Left renal pelvis (tissue), 4 donors: ENCODE data around the gene DHCR7. TPM values are rescaled to one million over a fixed set of nuclear protein-coding genes. Genes with fewer than 3 reads are reported as not detected.
"Not testable (repeated sequence)": the region's sequence is repeated elsewhere in the genome, so short reads cannot be mapped to it uniquely, and the experiment has no call there.

Source experiments
- DNase-seq, 4 donors: peaks; one replicate each; pipeline ENCODE4 v3.0.0-alpha.2; 2013; ENCODE audit warnings: low read depth in 4 of 4, low spot score in 3 of 4
- polyA plus RNA-seq, 4 donors: library from polyadenylated mRNA; unstranded; fragments of 120-200 nt; gene quantifications; one replicate each; pipeline ENCODE4 v1.2.1, GENCODE V29; 2013; ENCODE audit not compliant: insufficient read length in 4 of 4

The DHCR7 gene
- polyA plus RNA-seq, 4 donors: 21.6 to 40.4 (median 37.7) TPM

GRCh38 chr11:71441251-71441650 is 6.9 kb downstream of the DHCR7 start:
- DNase-seq: no peak

DNA sequence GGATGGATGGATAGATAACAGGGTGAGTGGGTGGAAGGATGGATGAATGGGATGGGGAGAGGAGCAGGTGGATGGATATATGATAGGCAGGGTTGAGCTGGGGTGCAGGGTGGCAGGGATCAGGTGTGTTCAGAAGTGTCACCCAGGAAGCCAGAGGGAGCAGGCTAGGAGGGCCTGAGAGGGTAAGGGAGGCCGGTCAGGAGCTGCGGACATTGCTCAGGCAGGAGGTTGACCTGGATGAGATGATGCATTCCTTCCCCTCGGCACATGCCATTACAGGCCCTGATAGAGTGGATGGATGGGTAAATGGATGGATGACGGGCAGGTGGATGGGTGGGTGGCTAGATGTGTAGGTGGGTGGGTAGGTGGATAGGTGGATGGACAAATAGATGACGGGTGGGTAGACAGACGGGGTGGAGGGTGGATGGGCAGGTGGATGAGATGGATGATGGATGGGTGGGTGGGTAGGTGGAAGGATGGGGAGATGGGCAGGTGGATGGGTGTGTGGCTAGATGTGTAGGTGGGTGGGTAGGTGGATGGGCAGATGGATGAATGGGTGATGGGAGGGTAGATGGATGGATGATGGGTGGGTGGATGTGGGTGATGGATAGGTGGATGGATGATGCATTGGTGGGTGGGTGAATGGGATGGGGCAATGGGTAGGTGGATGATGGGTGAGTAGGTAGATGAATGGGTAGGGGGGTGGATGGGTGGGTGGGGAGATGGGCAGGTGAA is 8.0 kb downstream of the DHCR7 start:
- no peak for DNase-seq

DNA sequence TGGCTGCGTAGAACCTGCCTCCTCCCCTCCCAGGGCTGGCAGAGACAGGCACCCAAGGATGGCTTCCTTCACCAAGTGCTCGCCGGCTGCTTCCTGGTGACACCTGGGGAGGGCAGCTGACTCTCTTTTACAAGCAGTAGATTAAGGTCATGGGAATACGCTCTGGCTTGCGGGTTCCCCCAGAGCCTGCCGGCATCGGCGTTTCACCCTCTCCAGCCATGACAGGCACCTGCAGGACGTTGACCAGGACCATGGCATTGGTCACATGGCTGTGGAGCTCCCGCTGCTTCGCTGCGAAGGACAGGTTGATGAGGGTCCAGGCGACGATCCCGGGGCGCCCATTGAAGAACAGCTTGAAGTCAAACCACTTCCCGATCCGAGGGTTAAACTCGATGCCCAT is 9.5 kb downstream of the DHCR7 start:
- no peak for DNase-seq

DNA sequence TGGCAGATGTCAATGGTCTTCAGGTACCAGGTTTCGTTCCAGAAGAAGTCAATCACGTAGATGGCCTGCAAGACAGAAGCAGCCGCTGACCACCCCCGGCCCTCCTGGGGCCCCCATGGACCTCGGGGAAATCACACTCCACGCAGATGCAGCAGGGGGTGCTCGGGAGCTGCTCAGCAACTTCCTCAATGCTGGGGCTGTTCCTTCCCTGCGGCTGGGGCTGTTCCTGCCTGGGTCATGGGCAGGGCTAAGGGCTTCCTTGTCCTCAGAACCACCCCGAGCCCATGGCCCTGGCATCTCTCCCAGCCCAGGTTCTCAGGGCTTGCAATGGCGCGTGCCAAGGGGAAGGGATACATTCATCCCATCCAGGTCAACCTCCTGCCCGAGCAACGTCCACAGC is 10.3 kb downstream of the DHCR7 start:
- no peak for DNase-seq

DNA sequence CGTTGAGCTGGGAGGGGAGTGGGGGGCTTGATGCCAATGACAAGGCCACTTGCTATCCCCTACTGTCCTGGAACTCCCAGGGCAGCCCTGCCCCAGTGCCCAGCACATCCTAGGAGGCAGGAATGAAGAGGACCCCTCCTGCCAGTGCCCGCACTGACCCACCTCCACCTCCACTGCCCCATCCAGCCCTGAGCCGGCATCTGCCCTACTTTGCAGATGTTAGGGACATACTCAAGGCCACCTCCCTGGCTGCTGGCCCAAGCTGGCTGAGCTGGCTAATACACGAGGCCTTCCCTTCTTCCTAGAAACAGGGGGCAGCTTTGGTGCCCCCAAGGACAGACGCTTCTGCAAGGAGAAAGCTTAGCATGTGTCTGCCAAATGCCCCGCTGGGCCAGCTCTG is 10.8 kb downstream of the DHCR7 start:
- DNase-seq: no peak

DNA sequence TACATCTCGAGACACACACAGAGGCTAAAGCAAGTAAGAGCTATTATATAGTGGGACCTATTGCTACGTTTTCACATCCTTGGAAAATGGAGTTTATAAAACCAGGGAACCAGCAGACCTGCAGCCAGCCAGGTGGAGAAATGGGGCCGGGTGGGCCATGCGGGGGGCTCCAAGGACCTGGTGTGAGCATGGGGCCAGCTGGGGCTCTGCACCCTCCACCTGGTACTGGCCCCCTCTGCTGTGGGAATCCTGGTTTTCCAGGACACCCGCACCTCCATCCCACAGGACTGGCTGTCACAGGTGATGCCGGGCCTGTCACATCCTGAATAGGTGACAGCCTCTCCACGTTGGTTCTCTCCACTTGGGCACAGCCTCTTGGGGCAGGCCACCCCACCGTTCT is 11.3 kb downstream of the DHCR7 start:
- no peak for DNase-seq

GRCh38 chr11:71435278-71435951 is 12.8 kb downstream of the DHCR7 start:
- DNase-seq: no peak

DNA sequence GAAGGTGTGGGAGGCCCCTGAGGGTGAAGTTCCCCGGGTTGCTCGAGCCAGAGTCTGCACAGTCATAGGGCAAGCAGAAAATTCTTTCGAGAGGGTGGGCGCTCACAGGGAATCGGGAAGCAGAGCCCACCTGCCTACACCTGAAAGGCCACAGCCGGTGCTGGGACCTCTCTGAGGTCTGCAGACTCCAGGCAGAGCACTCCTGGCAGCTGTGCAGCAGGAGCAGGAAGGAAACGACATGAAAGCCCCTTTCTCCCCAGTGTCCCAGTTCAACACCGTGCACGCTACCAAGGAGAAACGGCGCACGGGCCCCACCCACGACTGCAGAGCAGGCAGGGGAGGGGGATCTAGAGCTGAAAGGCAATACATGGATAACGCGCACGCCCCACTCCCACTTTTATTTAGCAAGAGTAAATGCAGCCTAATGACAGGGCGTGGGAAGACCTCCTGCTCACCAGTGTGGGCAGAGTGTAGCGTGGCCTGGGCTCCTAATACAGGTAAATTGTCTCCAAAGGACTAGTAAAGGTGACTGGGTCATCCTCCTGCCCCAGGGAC is 13.5 kb downstream of the DHCR7 start:
- no peak for DNase-seq

DNA sequence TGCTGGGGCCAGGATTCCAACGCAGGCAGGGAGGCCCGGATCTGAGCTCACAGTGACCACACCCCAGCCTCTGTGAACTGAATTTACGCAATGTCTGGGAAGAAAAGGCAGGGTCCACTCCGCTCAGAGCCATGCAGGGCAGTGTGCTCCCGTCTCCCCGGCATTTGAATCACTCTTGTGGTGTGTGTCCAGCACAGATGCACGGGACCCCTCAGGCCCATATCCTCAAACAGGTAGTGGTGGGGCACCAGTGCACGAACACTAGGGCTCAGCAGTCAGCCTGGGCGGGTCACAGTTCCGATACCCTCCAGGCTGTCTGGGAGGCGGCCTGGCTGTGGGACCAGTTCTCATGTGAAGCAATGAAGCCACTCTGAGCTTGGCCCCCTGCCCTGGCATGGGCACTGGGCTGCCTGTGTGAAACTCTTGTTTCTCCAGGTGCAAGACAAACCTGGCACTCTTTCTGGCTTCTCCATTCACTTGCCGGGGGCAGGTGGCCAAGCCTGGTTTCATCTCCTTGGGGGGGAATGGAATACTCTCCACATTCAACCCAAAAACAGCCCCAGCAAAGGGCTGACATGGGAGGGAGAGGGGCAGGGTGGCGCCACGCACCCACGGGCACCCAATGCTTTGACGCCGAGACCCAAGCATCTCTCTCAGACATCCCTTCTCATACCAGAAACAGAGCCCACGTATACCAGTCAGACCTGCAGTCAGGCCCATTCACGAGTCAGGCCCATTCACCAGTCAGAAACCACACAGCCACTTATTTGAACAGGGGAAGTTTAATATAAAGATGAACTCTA is 14.3 kb downstream of the DHCR7 start:
- no peak for DNase-seq

- DNase-seq: no peak
Observed at GRCh38 chr11:71432761-71433647, 15.2 kb downstream of the DHCR7 start.

DNA sequence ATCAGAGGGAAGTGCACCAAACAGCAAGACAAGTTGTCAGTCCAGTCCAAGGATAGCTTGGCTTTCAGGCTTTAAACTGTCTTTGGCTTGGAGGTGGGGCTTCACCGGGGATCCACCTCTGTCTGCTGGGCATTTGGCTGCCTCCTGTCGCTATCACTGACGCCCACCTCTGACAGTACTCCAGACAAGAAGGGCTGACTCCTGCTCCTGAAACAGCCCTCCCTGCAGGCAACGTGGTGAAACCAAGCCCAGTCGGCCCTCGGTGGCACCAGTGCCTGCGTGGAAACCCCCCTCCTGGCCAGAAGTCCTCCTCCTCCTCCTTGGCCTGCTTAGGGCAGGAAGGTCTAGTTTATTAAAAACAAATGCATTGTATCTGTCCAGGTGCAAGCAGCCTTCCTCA is 16.9 kb downstream of the DHCR7 start:
- DNase-seq: no peak

DNA sequence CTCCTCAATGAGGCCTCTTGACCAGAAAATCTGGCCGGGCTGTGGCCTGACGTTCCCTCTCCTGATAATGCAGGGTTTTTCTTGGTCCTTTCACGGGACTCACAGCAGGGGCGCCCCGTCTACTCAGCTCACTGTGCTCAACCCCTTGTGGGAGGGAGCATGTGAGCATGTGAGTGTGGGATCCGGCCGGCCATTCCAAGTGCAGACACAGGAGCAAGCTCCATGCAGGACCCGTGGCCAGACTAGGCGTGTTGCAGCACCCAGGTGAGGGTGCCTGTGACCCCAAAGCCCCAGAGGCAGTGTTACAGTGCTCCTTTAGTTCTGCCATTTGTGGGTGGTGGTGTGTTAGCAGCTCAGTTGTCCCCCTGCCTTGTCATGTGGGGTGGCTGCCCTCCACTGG is 18.0 kb downstream of the DHCR7 start:
- DNase-seq: no peak

DNA sequence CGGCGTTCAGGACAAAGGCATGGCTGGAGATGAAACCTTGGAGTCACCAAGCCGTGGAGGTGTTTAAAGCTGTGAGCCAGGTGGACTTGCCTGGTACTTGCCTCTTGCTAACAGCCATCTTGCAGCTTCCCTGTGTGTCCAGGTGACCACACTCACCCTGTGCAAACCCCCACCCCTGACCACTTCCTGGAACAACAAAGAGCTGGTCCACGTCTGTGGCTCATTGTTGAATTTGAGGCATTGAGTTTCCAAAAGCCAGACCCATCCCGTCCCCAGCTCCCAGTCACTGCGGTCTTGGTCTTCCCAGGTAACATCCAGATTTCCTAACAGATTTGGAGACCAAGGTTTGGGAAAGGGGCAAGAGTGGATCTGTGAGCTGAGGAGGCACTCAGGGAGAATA is 18.5 kb downstream of the DHCR7 start:
- no peak for DNase-seq

- DNase-seq: no peak
Observed at GRCh38 chr11:71428861-71429435, 19.2 kb downstream of the DHCR7 start.

DNA sequence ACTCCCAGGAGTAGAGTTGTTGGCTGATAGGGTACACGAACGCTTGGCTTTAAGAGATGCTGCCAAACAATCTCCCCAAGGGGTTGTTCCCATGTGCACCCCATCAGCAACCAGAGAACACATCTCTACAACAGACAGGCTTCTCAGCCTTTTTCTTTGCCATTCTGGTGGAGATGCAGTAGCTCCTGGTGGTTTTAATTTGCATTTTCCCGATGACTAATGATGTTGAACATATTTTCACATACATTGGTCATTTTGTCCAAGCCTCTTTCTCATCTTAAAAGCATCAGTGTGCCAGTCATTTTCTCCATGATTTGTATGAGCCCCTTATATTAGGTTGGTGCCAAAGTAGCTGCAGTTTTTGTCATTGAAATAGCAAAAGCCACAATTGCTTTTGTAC is 21.8 kb downstream of the DHCR7 start:
- no peak for DNase-seq

GRCh38 chr11:71425860-71426259 is 22.3 kb downstream of the DHCR7 start:
- no peak for DNase-seq

- DNase-seq: no peak
Observed at GRCh38 chr11:71425409-71425808, 22.8 kb downstream of the DHCR7 start.

- no peak for DNase-seq
Observed at GRCh38 chr11:71423181-71423790, 24.9 kb downstream of the DHCR7 start.

- DNase-seq: not testable (repeated sequence)
Observed at GRCh38 chr11:71422318-71422717, 25.9 kb downstream of the DHCR7 start.
